ENCODE results near the gene DYRK1A. TPM values are rescaled to one million over a fixed set of nuclear protein-coding genes. Genes with fewer than 3 reads are reported as not detected.

Gene DYRK1A
- total and polyA plus RNA-seq, 2 of the 13 experiments (the other 11 are each of a cell fraction or from before 2014, with no cell fraction given) = 24.6 to 34.2 TPM

GRCh38 chr21:37454869-37455503 is 88.4 kb downstream of the DYRK1A start:
- no peak overlapping the region for H3K27ac ChIP-seq (ENCODE audit: extremely low read length, insufficient read depth, low read length)
- ATAC-seq = no peak
- intact Hi-C loops (cut with micrococcal nuclease; ENCODE audit: unreplicated experiment) (no loop called here), in situ Hi-C loops (cut with HindIII; ENCODE audit: extremely low pct_ligation_motif_present, low pct_unique_long_range_greater_than_20kb) (no loop called here)
- H3K9ac ChIP-seq (ENCODE audit: insufficient read depth, low read depth, low read length) = no peak overlapping the region
- CTCF ChIA-PET (ENCODE audit: low intra/inter-chr PET ratio, low total read pairs) = no interaction called here
- POLR2A ChIA-PET = no interaction called here
- BruUV-seq (replicated peaks) = no TSS peak
- H2AFZ ChIP-seq (ENCODE audit: low read length) = no peak overlapping the region
- TF ChIP-seq CBX1 (IDR thresholded peaks at IDR 0.05; ENCODE audit: low read depth) = no peak
- TF ChIP-seq, protein P1, sequence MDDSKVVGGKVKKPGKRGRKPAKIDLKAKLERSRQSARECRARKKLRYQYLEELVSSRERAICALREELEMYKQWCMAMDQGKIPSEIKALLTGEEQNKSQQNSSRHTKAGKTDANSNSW (CRISPR knock-in tag; IDR thresholded peaks at IDR 0.05; ENCODE audit: borderline replicate concordance) = no peak
- TF ChIP-seq, protein P2, sequence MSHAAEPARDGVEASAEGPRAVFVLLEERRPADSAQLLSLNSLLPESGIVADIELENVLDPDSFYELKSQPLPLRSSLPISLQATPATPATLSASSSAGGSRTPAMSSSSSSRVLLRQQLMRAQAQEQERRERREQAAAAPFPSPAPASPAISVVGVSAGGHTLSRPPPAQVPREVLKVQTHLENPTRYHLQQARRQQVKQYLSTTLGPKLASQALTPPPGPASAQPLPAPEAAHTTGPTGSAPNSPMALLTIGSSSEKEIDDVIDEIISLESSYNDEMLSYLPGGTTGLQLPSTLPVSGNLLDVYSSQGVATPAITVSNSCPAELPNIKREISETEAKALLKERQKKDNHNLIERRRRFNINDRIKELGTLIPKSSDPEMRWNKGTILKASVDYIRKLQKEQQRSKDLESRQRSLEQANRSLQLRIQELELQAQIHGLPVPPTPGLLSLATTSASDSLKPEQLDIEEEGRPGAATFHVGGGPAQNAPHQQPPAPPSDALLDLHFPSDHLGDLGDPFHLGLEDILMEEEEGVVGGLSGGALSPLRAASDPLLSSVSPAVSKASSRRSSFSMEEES (CRISPR knock-in tag; IDR thresholded peaks at IDR 0.05) = no peak
- no peaks in the 10 kb centered on the region for H3K9me3 ChIP-seq (ENCODE audit: low read length)
- no peak overlapping the region for H3K4me2 ChIP-seq (ENCODE audit: low read depth, low read length)
- no peak for FAIRE-seq
- H3K79me2 ChIP-seq (ENCODE audit: insufficient read depth, low read length) = peaks cover 92% of the 10 kb centered on the region
- peaks cover 48% of the 10 kb centered on the region for H3K4me1 ChIP-seq (ENCODE audit: insufficient read depth, low read length)
- WGBS (ENCODE audit: low lambda C conversion rate) = 94% methylated on average over 2 of the region's 2 CpGs
- no peak overlapping the region for H3K4me3 ChIP-seq (replicated peaks in 1 of 3; ENCODE audit: insufficient read depth in 1 of 3, low read depth in 2 of 3, low read length in 3 of 3)
- peaks cover 24% of the 10 kb centered on the region for H4K20me1 ChIP-seq (ENCODE audit: insufficient read depth, low read length)
- DNase-seq (ENCODE audit: low spot score) = no peak
- peaks cover 4 to 14% of the 10 kb centered on the region in 2 experiments; a peak in 3 of 5 replicates for H3K36me3 ChIP-seq (replicated peaks in 1 of 2; ENCODE audit: control insufficient read depth in 1 of 2, insufficient read depth in 2 of 2, low read length in 2 of 2)
- no peaks in the 10 kb centered on the region for H3K27me3 ChIP-seq (ENCODE audit: control insufficient read depth in 1 of 2, insufficient read depth in 2 of 2, low read length in 2 of 2)

- no peak overlapping the region for H2AFZ ChIP-seq (ENCODE audit: low read length)
- no peaks in the 10 kb centered on the region for H3K9me3 ChIP-seq (ENCODE audit: low read length)
- H3K4me3 ChIP-seq (replicated peaks in 1 of 3; ENCODE audit: insufficient read depth in 1 of 3, low read depth in 2 of 3, low read length in 3 of 3) = no peak overlapping the region
- no peaks in the 10 kb centered on the region for H3K27me3 ChIP-seq (ENCODE audit: control insufficient read depth in 1 of 2, insufficient read depth in 2 of 2, low read length in 2 of 2)
- TF ChIP-seq NFE2 (CRISPR knock-in tag; IDR thresholded peaks at IDR 0.05) = peak; percentile 68; the same call in 1 of the 2 replicates
- no peak for TF ChIP-seq NFAT5 (CRISPR knock-in tag; IDR thresholded peaks at IDR 0.05)
- peak; percentile 84 for TF ChIP-seq NFE2L2 (IDR thresholded peaks at IDR 0.05; ENCODE audit: low read length)
- 0 out of 2 replicates have a peak, but pooled peaks have one; percentile 42 for TF ChIP-seq ZNF629 (CRISPR knock-in tag; conservative IDR thresholded peaks at IDR 0.05)
- H3K36me3 ChIP-seq (replicated peaks in 1 of 2; ENCODE audit: control insufficient read depth in 1 of 2, insufficient read depth in 2 of 2, low read length in 2 of 2) = peaks cover 4 to 14% of the 10 kb centered on the region in 2 experiments; a peak in 3 of 5 replicates
- ChIA-PET CTCF (ENCODE audit: low intra/inter-chr PET ratio, low total read pairs) (no interaction called here), POLR2A (no interaction called here)
- peaks cover 28% of the 10 kb centered on the region for H4K20me1 ChIP-seq (ENCODE audit: insufficient read depth, low read length)
- peaks cover 92% of the 10 kb centered on the region for H3K79me2 ChIP-seq (ENCODE audit: insufficient read depth, low read length)
- ATAC-seq = no peak
- FAIRE-seq = no peak
- in situ Hi-C loops (cut with HindIII; ENCODE audit: extremely low pct_ligation_motif_present, low pct_unique_long_range_greater_than_20kb) (no loop called here), intact Hi-C loops (cut with micrococcal nuclease; ENCODE audit: unreplicated experiment) (no loop called here)
- no peak overlapping the region for H3K4me2 ChIP-seq (ENCODE audit: low read depth, low read length)
- H3K9ac ChIP-seq (ENCODE audit: insufficient read depth, low read depth, low read length) = no peak overlapping the region
- WGBS (ENCODE audit: low lambda C conversion rate) = 90% methylated on average over 7 of the region's 7 CpGs
- H3K27ac ChIP-seq (ENCODE audit: extremely low read length, insufficient read depth, low read length) = no peak overlapping the region
- DNase-seq (ENCODE audit: low spot score) = no peak
- BruUV-seq (replicated peaks) = no TSS peak
- H3K4me1 ChIP-seq (ENCODE audit: insufficient read depth, low read length) = peaks cover 46% of the 10 kb centered on the region
Observed at GRCh38 chr21:37455504-37455911, 88.9 kb downstream of the DYRK1A start.
